OCI-LY1 (cell line): Measurements from ENCODE around the gene ARHGEF28.

Experiments used
- H2AFZ ChIP-seq: fragments of 200-600 bp; sonication (generic), shearing (Covaris generic); 2 replicates; pipeline ENCODE4 v1.6.0; 2014; ENCODE audit warnings: antibody characterized with exemption, mild to moderate bottlenecking, low read length
- H3F3A ChIP-seq: fragments of 200-600 bp; sonication (generic), shearing (Covaris generic); 2 replicates; pipeline ENCODE4 v1.6.0; 2014; ENCODE audit warnings: mild to moderate bottlenecking, antibody characterized with exemption, low read length, moderate library complexity; ENCODE audit not compliant: insufficient read depth
- H3K27ac ChIP-seq: fragments of 200-600 bp; sonication (generic); 2 replicates; pipeline ENCODE4 v1.5.1; 2014; ENCODE audit warnings: low read length, mixed run types, mild to moderate bottlenecking, low read depth; ENCODE audit not compliant: poor library complexity, severe bottlenecking
- H3K27me3 ChIP-seq: fragments of 200-600 bp; sonication (generic); 2 replicates; pipeline ENCODE4 v1.6.0; 2014; ENCODE audit warnings: antibody characterized with exemption, mild to moderate bottlenecking, low read length, moderate library complexity; ENCODE audit not compliant: insufficient read depth
- H3K36me3 ChIP-seq: fragments of 200-600 bp; sonication (generic); 2 replicates; pipeline ENCODE4 v1.6.1; 2014; ENCODE audit warnings: mild to moderate bottlenecking, antibody characterized with exemption, low read length, moderate library complexity, mixed read lengths; ENCODE audit not compliant: insufficient read depth
- H3K4me1 ChIP-seq: fragments of 200-600 bp; sonication (generic); 2 replicates; pipeline ENCODE4 v1.5.1; 2014; ENCODE audit warnings: mild to moderate bottlenecking, low read length, moderate library complexity; ENCODE audit not compliant: insufficient read depth, severe bottlenecking
- H3K4me2 ChIP-seq: fragments of 200-600 bp; sonication (generic), shearing (Covaris generic); 2 replicates; pipeline ENCODE4 v1.6.1; 2014; ENCODE audit warnings: low read length
- H3K4me3 ChIP-seq: fragments of 200-600 bp; sonication (generic); 2 replicates; pipeline ENCODE4 v1.5.1; 2014; ENCODE audit warnings: low read length, low read depth, mild to moderate bottlenecking, mixed read lengths; ENCODE audit not compliant: poor library complexity, severe bottlenecking
- H3K79me2 ChIP-seq: fragments of 200-600 bp; shearing (Covaris generic); 2 replicates; pipeline ENCODE4 v1.6.1; 2016; ENCODE audit warnings: mixed run types, low read length, mixed read lengths; ENCODE audit not compliant: insufficient read depth
- H3K9ac ChIP-seq: fragments of 200-600 bp; sonication (generic), shearing (Covaris generic); 2 replicates; pipeline ENCODE4 v1.6.1; 2014; ENCODE audit warnings: mild to moderate bottlenecking, low read length, mixed read lengths
- H3K9me2 ChIP-seq: fragments of 200-600 bp; sonication (generic), shearing (Covaris generic); 2 replicates; pipeline ENCODE4 v1.6.1; 2014; ENCODE audit warnings: low read depth, mild to moderate bottlenecking, low read length, mixed read lengths
- H3K9me3 ChIP-seq: fragments of 200-600 bp; shearing (Covaris generic); 2 replicates; pipeline ENCODE4 v1.6.1; 2014; ENCODE audit warnings: low read length, mixed read lengths
- H4K20me1 ChIP-seq: fragments of 200-600 bp; sonication (generic), shearing (Covaris generic); 2 replicates; pipeline ENCODE4 v1.6.0; 2016; ENCODE audit warnings: mild to moderate bottlenecking, low read length; ENCODE audit not compliant: insufficient read depth
- CTCF ChIP-seq: fragments of 200-600 bp; sonication (generic), shearing (Covaris generic); IDR thresholded peaks from 2 replicates; pipeline ENCODE4 v1.5.1; 2017; ENCODE audit warnings: mild to moderate bottlenecking, antibody characterized with exemption, low read length, moderate library complexity, mixed read lengths
- EZH2 ChIP-seq: fragments of 200-600 bp; sonication (generic), shearing (Covaris generic); IDR thresholded peaks from 2 replicates; pipeline ENCODE4 v1.8.0; 2017; ENCODE audit warnings: borderline replicate concordance, mixed run types, mild to moderate bottlenecking, antibody characterized with exemption, low read length, moderate library complexity, mixed read lengths

ARHGEF28 gene

GRCh38 chr5:73955271-73955846 lies 329.4 kb downstream of the ARHGEF28 start:
- Histone ChIP-seq H3K4me1 (peaks cover 7% of the 10 kb centered on the region), H2AFZ (no peak overlapping the region), H3K9me3 (no peaks in the 10 kb centered on the region), H3K36me3 (no peaks in the 10 kb centered on the region), H3K9ac (no peak overlapping the region), H3K4me3 (no peak overlapping the region), H4K20me1 (no peaks in the 10 kb centered on the region), H3K9me2 (no peaks in the 10 kb centered on the region), H3K27me3 (no peaks in the 10 kb centered on the region; the same call in 1 of the 2 replicates), H3K79me2 (no peaks in the 10 kb centered on the region), H3K27ac (no peak overlapping the region), H3K4me2 (no peak overlapping the region), H3F3A (no peaks in the 10 kb centered on the region)
- no peak for TF ChIP-seq EZH2
- no peak for TF ChIP-seq CTCF

GRCh38 chr5:73957397-73958001 lies 331.5 kb downstream of the ARHGEF28 start:
- Histone ChIP-seq H3K27ac (no peak overlapping the region), H3K4me3 (no peak overlapping the region), H3K9me3 (no peaks in the 10 kb centered on the region), H3K27me3 (no peaks in the 10 kb centered on the region), H3K4me1 (peaks cover 10% of the 10 kb centered on the region), H4K20me1 (no peaks in the 10 kb centered on the region), H2AFZ (no peak overlapping the region), H3F3A (no peaks in the 10 kb centered on the region), H3K79me2 (no peaks in the 10 kb centered on the region), H3K9me2 (no peaks in the 10 kb centered on the region), H3K9ac (no peak overlapping the region), H3K36me3 (no peaks in the 10 kb centered on the region), H3K4me2 (no peak overlapping the region)
- TF ChIP-seq CTCF (no peak), EZH2 (no peak)

GRCh38 chr5:73958037-73958436 lies 332.0 kb downstream of the ARHGEF28 start:
- no peaks in the 10 kb centered on the region for H3K27me3 ChIP-seq
- TF ChIP-seq CTCF, result no peak
- TF ChIP-seq EZH2, result no peak
- H4K20me1 ChIP-seq, result no peaks in the 10 kb centered on the region
- no peak overlapping the region for H3K9ac ChIP-seq
- no peak overlapping the region for H3K4me3 ChIP-seq
- peaks cover 10% of the 10 kb centered on the region for H3K4me1 ChIP-seq
- no peak overlapping the region for H2AFZ ChIP-seq
- H3K36me3 ChIP-seq, result no peaks in the 10 kb centered on the region
- H3K27ac ChIP-seq, result no peak overlapping the region
- no peak overlapping the region for H3K4me2 ChIP-seq
- no peaks in the 10 kb centered on the region for H3K79me2 ChIP-seq
- H3F3A ChIP-seq, result no peaks in the 10 kb centered on the region
- H3K9me3 ChIP-seq, result no peaks in the 10 kb centered on the region
- H3K9me2 ChIP-seq, result no peaks in the 10 kb centered on the region
